ENCODE results near the gene CACNG8.

- TF ChIP-seq CTCF (IDR thresholded peaks at IDR 0.05) (no peak), POLR2A (IDR thresholded peaks at IDR 0.05) (no peak)
These were observed 47.7 kb downstream of the CACNG8 start for GRCh38 chr19:54010474-54010873.

Data from thyroid gland (tissue), 4 donors.